Measurements from ENCODE around the gene NTRK2.

GRCh38 chr9:84703793-84704192, 34.3 kb downstream of the NTRK2 start:
- TF ChIP-seq CTCF (IDR thresholded peaks at IDR 0.05; ENCODE audit: poor library complexity) (no peak), EZH2 (IDR thresholded peaks at IDR 0.05; ENCODE audit: borderline replicate concordance) (no peak)

All from hepatocyte (in vitro differentiated cells).